Stimulated activated CD4-positive, alpha-beta T cell treated with anti-CD3 and anti-CD28 coated beads, Interleukin-4, amount 100 ng/mL, for 4 hours (primary cell): ENCODE measurements around the gene MSTN.
A peak's percentile ranks its signal among the peaks of the same experiment; 100 is the strongest.

Experiments
- DNase-seq, 2 experiments: peaks; one replicate each; pipeline ENCODE4 v3.0.0-alpha.2; 2020

Gene MSTN

GRCh38 chr2:190062601-190063000, at the start of gene MSTN:
Gene MSTN (minus strand): TSS chr2:190062729. CDS start chr2:190062596, 133 bp downstream.
- DNase-seq, result no peak

DNA sequence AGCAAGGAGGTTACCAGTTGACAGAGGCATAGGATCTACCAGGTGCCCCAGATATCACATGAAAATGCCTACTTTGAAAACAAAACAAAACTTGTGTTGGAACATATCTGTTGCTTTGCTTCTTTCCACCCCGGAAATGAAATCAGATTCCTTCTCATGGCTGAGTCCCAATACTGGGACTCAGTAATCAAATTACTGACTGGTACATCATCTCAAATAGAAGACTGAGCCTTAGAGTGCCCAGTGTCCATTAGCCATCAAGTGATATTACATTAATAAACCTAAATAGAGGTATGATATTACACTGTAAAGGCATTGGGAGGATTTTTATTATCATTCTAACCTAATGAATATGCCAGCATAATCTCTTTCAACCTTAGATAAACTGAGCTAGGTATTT, 48.6 kb upstream of the MSTN start:
- DNase-seq, result no peak

DNA sequence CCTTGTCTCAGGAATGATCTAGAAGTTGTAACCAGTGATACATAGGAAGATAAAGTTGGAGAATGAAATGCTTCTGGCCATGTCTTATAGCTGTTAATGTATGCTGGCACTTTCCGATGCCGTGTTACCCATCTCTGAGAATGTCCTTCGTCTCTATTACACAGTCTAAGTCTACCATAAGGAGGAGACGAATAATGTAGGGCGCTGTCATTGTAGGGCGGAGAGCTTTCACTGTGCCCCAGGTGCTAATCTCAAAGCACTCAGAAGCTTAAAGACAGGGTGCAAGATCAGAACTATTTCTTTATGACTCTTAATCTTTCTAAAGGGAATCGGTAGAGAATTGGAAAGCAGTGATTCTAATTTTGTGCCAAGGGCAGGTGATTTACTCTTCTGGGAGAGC, 48.2 kb upstream of the MSTN start:
- DNase-seq, result no peak

DNA sequence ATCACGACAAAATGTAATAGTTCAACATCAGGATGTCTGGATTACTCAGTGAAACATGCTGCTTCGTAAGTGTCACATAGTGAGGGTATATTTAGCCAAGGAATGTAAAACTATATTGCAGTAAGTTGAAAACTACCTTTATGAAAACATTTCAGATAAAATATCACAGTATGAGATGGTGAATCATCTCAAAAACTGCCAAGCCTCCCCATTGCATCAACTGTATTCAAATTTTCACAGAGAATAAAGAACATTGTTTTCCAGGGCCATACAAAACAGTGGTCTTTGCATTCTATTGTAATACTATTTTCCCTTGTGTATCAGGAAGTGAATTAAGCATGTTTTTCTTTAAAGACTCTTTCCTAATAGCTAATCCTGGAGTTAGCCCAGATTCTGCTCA, 47.6 kb upstream of the MSTN start:
- DNase-seq, result no peak

GRCh38 chr2:190107409-190107808, 44.9 kb upstream of the MSTN start:
- no peak for DNase-seq

GRCh38 chr2:190106783-190107182, 44.3 kb upstream of the MSTN start:
- DNase-seq, result no peak

- no peak for DNase-seq
Measured at GRCh38 chr2:190105554-190105953, 43.0 kb upstream of the MSTN start.

- DNase-seq, result no peak
Measured at GRCh38 chr2:190103144-190103543, 40.6 kb upstream of the MSTN start.

- no peak for DNase-seq
Measured at GRCh38 chr2:190099890-190100697, 37.6 kb upstream of the MSTN start.

- DNase-seq, result no peak
Measured at GRCh38 chr2:190098851-190099250, 36.3 kb upstream of the MSTN start.

- no peak for DNase-seq
Measured at GRCh38 chr2:190097115-190097514, 34.6 kb upstream of the MSTN start.

DNA sequence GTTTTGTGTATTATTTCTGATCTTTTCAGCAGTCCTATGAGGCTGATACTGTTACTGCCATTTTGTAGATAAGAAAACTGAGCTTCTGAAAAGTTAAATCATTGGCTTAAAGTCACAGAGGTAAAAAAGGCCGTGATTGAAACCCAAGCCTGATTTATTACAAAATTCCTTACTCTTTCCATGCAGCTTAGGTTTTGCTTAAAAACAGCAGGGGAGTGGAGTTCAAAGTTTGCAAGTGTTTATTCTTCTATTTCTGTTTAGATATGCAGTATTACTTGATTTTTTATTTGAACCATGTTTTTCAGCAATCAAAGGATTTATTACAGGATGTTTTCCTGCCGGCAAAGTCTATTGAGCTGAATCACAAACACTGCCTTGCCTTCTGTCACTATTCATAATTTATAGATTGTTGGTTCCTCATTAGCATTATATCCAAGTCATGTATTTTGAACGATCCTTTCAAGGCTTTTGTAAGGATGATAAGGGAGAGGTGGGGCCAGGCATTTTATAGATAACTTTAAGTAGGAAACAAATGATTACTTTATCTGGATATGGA, 31.9 kb upstream of the MSTN start:
- no peak for DNase-seq

DNA sequence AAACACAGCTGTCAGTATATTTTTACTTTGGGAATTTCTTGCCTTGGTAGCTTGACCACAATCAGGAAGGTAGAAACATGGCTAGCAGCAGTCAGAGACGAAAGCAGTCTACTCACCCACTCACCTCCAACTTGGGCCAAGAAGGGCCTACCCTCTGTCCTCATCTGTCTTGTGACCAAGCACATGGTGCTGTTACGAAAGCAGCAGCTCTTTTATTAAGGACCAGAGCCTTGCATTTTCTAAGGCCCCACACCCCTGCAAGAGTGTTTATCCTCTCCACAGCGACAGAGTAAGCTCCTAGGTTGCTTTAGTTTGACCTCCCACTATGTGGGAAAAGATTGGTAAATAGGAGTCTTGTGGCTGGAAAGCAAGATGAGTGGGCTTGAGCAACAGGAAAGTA, 31.3 kb upstream of the MSTN start:
- no peak for DNase-seq

DNA sequence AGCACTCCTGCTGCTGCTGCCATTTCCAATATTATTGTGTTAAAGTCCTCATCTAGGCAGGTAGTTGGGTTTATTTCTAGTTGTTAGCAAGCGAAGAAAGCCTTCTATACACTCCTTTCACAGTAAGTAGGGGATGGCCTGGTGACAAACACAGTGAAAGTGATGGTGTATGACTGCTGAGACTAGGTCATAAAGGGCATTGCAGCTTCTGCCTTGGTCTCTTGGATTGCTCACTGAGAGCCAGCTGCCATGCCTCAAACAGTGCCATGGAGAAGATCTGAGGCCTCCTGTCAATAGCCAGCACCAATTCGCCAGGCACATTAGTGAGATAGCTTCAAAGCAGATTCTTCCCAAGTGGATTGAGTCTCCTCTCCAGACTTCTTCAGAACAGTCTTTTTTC, 27.6 kb upstream of the MSTN start:
- DNase-seq, result no peak

DNA sequence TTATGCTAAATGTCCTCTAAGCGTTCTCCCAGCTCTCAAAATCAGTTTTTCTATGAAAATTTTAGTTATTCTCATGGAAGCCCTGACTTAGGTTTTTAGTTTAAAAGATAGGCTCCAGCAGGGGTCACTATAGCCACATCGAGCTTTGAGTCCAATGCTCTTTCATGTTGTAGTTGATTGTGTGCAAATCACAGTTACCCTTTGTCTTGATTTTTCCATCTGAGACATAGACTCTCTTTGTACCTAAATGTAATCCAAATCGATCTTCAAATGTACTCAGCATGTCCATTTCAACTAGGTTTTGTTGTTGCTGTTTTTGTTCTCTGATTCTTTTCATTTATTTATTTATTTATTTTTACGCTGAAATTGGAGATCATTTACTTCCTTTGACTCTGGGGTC, 26.4 kb upstream of the MSTN start:
- DNase-seq, result peak; percentile 10 to 12

GRCh38 chr2:190084704-190085103, 22.2 kb upstream of the MSTN start:
- no peak for DNase-seq

GRCh38 chr2:190082118-190082517, 19.6 kb upstream of the MSTN start:
- no peak for DNase-seq

DNA sequence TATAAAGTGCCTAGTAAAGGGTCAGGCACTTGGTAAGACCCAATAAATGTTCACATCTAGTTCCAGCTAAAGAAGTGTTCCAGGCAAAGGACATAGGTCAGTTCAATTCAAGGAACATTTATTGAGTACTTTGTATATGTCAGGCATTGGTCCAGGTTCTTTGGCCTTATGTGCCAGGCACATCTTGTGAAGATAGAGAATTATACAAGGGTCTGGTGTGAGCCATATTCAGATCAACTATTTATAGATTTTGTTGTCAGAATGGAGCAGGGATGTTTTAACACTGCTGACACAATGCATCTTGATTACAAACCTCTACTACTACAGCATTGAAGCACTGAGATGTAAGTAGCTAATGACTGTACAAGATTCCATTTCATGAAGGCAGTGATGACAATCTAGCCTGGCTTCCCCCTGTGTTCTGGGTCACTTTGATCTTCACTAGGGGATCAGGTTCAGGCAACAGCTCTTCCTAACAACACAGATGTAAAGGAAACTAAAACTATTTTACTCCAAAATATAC, 18.1 kb upstream of the MSTN start:
- no peak for DNase-seq

- no peak for DNase-seq
Measured at GRCh38 chr2:190079160-190079559, 16.6 kb upstream of the MSTN start.

DNA sequence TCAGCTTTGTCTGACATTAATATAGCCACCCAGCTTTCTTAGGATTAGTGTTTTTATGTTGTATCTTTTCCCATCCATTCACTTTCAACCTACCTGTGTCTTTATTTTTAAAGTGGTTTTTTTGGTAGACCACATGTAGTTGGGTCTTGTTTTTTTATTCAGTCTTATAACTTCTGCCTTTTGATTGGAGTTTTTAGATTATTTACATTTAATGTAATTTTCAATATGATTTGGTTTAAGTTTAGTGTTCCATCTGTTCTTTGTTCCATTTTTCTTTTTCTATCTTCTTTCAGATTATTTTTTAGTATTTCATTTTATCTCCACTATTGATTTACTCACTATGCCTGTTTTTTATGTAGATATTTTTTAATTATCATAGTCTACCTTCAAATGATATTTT, 13.1 kb upstream of the MSTN start:
- DNase-seq, result no peak

- DNase-seq, result no peak
Measured at GRCh38 chr2:190069936-190070696, 7.6 kb upstream of the MSTN start.

DNA sequence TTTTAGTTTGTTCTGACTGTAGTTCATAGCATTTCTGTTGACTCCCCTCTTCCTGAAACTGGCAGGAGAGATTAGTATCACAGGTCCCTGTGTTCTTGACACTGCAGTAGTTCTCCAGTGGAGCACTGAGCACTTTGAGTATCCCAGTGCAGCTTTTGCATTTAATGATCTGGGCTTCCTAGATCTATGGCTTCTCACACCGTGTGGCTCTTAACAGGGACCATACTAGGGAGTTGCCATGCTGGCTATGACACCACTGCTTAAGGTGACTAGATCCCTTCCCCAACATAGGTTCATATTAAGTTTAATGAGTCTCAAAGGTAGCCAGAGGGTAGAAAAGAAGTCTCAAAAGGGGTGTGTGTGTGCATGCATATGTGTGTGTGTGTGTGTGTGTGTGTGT, 6.2 kb upstream of the MSTN start:
- no peak for DNase-seq

DNA sequence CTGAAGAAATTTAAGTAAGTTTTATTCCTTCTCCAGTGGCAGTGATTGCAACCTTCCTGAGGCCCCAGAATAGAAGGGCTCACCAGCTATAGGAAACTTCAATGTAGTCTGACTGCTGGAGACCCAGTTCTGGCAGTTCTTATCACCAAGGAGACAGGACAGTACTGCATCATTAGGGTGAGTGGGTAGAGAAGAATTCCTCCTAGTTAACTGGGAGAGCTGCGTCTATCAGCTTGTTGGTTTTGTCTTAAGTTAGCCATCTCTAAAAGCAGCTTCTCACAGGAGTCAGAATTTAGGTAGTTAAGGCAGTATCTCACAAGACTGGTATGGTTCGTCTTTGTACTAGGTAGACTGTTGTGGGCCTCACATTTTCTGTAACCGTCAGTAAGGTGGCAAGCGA, 3.3 kb upstream of the MSTN start:
- DNase-seq, result no peak

DNA sequence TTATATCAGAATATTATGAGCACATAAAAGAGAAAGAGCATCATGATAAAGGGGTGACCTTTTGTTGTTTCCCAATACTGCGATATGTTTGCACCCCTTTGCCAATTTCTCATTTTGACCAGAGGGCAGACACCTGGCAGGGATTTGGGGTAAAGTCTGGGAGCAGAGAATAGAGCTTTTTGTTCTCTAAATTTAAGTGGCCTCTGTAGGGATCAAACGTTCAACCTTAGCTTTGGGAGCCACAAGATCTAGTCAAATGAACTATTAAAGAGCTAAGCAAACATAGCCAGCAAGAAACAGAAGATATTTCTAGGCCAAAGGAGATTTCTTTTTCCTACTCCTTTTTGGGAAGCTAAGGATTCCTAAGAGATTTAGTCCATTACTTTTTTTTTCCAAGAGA, 1.1 kb upstream of the MSTN start:
- no peak for DNase-seq
